Esophagus squamous epithelium (tissue), 5 donors: ENCODE data around the gene DSC1. TPM values are rescaled to one million over a fixed set of nuclear protein-coding genes. Genes with fewer than 3 reads are reported as not detected.
"Not testable (repeated sequence)": the region's sequence is repeated elsewhere in the genome, so short reads cannot be mapped to it uniquely, and the experiment has no call there.

Experiments
- DNase-seq: peaks from one replicate; lab custom pipeline; 2025; lab: John Stamatoyannopoulos, UW
- H3K27ac ChIP-seq, 4 donors: fragments of 200-600 bp; sonication (generic); one replicate each; pipeline ENCODE4 v1.5.1; 2016 to 2019; ENCODE audit warnings: mild to moderate bottlenecking in 1 of 4
- H3K27me3 ChIP-seq, 4 donors: fragments of 200-600 bp; sonication (generic); 1 replicate in 3 of 4; 2 replicates in 1 of 4; pipeline versions ENCODE4 v1.5.1 to v1.6.0; 2017 to 2021; ENCODE audit warnings: antibody characterized with exemption in 1 of 4
- H3K36me3 ChIP-seq, 3 donors: fragments of 200-600 bp; sonication (generic); one replicate each; pipeline ENCODE4 v1.5.1; 2016 to 2019
- H3K4me1 ChIP-seq, 3 donors: fragments of 200-600 bp; sonication (generic); one replicate each; pipeline ENCODE4 v1.5.1; 2017 to 2019
- H3K4me3 ChIP-seq, 4 donors: fragments of 200-600 bp; sonication (generic); 1 replicate in 3 of 4; 2 replicates in 1 of 4; pipeline ENCODE4 v1.5.1; 2016 to 2019; ENCODE audit warnings: mild to moderate bottlenecking in 2 of 4, moderate library complexity in 1 of 4
- H3K9me3 ChIP-seq, 3 donors: fragments of 200-600 bp; sonication (generic); one replicate each; pipeline ENCODE4 v1.5.1; 2016 to 2019
- POLR2A ChIP-seq, 4 donors: fragments of 450-650 bp; IDR thresholded peaks; one replicate each; pipeline ENCODE4 v1.6.1; 2017; ENCODE audit warnings: antibody characterized with exemption in 4 of 4, mild to moderate bottlenecking in 4 of 4, moderate library complexity in 3 of 4
- WGBS, 2 donors: methylation state at CpG; one replicate each; pipeline ENCODE4 v1.1.5; 2018; 5-methylcytosine and 5-hydroxymethylcytosine counted together
- intact Hi-C: fragments of 100-400 bp; cut with DNase I; formaldehyde crosslinking; loops from one replicate; pipeline ENCODE4 v1.15.0; 2022
- total RNA-seq, 4 donors: library from RNA; depleted of rRNA; stranded (reverse); fragments of >200 nt; gene quantifications; one replicate each; pipeline ENCODE4 v1.1.0, GENCODE V29; 2016
- TF ChIP-seq, protein P1 (sequence below), 6 experiments: fragments of 450-650 bp in 4 of 6; fragments of 200-600 bp in 2 of 6; sonication (generic) in 2 of 6; IDR thresholded peaks; one replicate each; pipeline ENCODE4 v1.5.1; 2016 to 2019; ENCODE audit warnings: antibody characterized with exemption in 6 of 6, mild to moderate bottlenecking in 4 of 6, moderate library complexity in 4 of 6
- donor health status: DM: yes; HTN: yes; CAD: no.

DSC1 gene
- total RNA-seq, 4 donors from 2014 or later: 0.29 to 1.1 (median 0.60) TPM

DNA sequence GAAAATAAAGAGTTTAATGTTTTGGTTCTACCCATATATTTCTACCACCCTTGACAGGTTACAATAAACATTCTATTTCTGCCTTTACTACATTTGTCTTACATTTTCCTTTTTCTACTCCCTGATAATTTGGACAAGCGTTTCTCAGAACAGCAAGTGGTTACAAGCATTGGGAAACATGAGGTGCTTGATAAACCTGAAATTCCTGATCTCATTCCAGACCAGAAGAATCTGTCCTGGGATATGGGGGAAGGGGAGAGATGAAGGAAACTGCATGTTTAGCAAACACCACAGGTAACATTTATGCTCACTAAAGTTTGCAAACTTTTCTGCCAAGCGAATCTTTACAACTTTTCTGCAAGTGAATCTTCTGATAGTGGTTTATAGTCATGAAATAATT, 28.3 kb upstream of the DSC1 start:
- 47 to 64% methylated on average over 2 of the region's 2 CpGs for WGBS, 2 donors
- no peak for TF ChIP-seq POLR2A (IDR thresholded peaks at IDR 0.05)
- TF ChIP-seq, protein P1, sequence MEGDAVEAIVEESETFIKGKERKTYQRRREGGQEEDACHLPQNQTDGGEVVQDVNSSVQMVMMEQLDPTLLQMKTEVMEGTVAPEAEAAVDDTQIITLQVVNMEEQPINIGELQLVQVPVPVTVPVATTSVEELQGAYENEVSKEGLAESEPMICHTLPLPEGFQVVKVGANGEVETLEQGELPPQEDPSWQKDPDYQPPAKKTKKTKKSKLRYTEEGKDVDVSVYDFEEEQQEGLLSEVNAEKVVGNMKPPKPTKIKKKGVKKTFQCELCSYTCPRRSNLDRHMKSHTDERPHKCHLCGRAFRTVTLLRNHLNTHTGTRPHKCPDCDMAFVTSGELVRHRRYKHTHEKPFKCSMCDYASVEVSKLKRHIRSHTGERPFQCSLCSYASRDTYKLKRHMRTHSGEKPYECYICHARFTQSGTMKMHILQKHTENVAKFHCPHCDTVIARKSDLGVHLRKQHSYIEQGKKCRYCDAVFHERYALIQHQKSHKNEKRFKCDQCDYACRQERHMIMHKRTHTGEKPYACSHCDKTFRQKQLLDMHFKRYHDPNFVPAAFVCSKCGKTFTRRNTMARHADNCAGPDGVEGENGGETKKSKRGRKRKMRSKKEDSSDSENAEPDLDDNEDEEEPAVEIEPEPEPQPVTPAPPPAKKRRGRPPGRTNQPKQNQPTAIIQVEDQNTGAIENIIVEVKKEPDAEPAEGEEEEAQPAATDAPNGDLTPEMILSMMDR (IDR thresholded peaks at IDR 0.05): no peak
- Histone ChIP-seq H3K4me1 (peaks cover 0 to 39% (median 7%) of the 10 kb centered on the region in 3 donors), H3K27ac (peak overlapping the region in 3 of 4 donors; percentile 39 to 76 (median 57)), H3K4me3 (no peak overlapping the region), H3K27me3 (no peaks in the 10 kb centered on the region), H3K9me3 (no peaks in the 10 kb centered on the region), H3K36me3 (no peaks in the 10 kb centered on the region)
- intact Hi-C loops: no loop called here
- no peak for DNase-seq

DNA sequence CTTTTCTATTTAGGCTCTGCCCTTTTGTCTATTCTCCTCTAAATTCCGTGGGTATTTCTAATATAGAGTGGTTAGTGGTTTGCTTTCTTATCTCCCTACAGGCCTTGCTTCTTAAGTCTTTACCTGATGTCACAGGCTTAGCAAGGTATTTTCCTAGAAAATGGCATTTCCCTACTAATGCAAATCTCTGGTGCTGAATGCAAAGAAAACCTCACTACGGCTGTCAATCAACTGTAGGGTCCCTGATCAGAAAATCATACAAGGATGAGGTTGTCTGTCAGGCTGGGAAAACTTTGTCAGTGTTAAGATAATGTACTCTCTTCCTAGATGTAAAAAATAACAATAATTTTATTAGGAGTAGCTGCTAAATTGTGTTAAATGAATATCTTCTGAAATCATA, 27.1 kb upstream of the DSC1 start:
- H3K9me3 ChIP-seq: no peaks in the 10 kb centered on the region
- H3K4me1 ChIP-seq: peaks cover 0 to 43% (median 7%) of the 10 kb centered on the region in 3 donors
- 66 to 70% methylated on average over 2 of the region's 2 CpGs for WGBS, 2 donors
- TF ChIP-seq, protein P1 (IDR thresholded peaks at IDR 0.05): no peak
- TF ChIP-seq POLR2A (IDR thresholded peaks at IDR 0.05): no peak
- no peak for DNase-seq
- no peak overlapping the region for H3K27ac ChIP-seq
- H3K4me3 ChIP-seq: no peak overlapping the region
- no peaks in the 10 kb centered on the region for H3K36me3 ChIP-seq
- H3K27me3 ChIP-seq: no peaks in the 10 kb centered on the region
- intact Hi-C loops: no loop called here

DNA sequence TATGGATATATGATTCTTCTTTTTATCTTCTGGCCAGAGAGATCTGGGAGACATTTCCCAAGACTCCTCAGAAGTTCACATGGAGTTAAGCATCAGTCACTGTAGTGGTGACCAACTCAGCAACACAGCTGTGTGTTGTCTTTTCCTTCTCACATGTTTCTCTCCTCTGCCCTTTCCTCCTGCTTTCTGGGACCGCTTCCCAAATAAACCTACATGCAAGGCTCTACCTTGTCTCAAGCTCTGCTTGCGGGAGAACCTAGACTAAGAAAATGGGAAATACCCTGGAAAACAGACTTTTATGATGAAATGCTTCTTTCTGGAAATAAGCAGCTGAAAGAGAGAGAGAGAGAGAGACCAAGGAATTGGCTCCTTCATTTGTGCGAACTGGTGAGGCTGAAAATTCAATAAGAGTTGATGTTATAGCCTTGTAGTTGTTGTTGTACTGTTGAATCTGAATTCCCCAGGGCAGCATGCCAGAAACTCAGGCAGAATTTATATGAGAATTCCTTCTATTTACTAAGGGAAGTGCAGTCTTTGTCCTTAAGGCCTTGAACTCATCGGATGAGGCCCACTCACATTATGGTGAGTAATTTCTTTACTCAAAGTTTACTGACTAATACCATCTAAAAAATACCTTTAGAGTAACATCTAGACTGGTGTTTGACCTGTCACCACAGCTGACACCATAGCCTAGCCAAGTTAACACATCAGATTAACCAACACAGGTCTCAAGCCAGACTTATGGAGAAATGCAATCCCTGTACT, 22.7 kb upstream of the DSC1 start:
- H3K27ac ChIP-seq: peak overlapping the region in 1 of 4 donors; percentile 48
- DNase-seq: no peak
- H3K9me3 ChIP-seq: no peaks in the 10 kb centered on the region
- intact Hi-C loops: no loop called here
- no peaks in the 10 kb centered on the region for H3K27me3 ChIP-seq
- 56 to 63% methylated on average over 4 of the region's 4 CpGs for WGBS, 2 donors
- no peaks in the 10 kb centered on the region for H3K36me3 ChIP-seq
- no peak overlapping the region for H3K4me3 ChIP-seq
- H3K4me1 ChIP-seq: peaks cover 0 to 14% (median 0%) of the 10 kb centered on the region in 3 donors
- TF ChIP-seq POLR2A (IDR thresholded peaks at IDR 0.05): no peak
- TF ChIP-seq, protein P1 (IDR thresholded peaks at IDR 0.05): no peak

DNA sequence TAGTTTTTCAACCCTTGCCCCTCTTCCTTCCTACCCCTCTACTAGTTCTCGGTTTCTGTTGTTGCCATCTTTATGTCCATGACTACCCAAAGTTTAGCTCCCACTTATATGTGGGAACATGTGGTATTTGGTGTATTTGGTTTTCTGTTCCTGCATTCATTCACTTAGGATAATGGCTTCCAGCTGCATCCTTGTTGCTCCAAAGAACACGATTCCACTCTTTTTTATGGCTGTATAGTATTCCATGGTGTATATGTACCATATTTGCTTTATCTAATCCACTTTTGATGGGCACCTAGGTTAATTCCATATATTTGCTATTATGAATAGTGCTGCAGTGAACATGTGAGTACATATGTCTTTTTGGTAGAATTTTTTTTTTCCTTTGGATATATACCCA, 20.6 kb upstream of the DSC1 start:
- TF ChIP-seq POLR2A (IDR thresholded peaks at IDR 0.05): no peak
- TF ChIP-seq, protein P1 (IDR thresholded peaks at IDR 0.05): no peak
- Histone ChIP-seq H3K27me3 (no peaks in the 10 kb centered on the region), H3K36me3 (no peaks in the 10 kb centered on the region), H3K27ac (no peak overlapping the region), H3K4me1 (peaks cover 0 to 7% (median 0%) of the 10 kb centered on the region in 3 donors), H3K9me3 (no peaks in the 10 kb centered on the region), H3K4me3 (no peak overlapping the region)
- no peak for DNase-seq
- WGBS, 2 donors: 73 to 94% methylated on average over 2 of the region's 2 CpGs
- intact Hi-C loops: no loop called here

DNA sequence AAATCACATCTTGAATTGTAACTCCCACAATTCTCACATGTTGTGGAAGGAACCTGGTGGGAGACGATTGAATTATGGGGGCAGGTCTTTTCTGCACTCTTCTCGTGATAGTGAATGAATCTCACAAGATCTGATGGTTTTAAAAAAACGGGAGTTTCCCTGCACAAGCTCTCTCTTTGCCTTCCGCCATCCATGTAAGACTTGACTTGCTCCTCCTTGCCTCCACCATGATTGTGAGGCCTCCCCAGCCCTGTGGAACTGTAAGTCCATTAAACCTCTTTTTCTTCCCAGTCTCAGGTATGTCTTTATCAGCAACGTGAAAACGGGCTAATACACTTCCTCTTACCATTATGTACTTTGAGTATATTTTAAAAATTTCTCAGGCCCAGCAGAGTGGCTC, 14.7 kb upstream of the DSC1 start:
- 92 to 95% methylated on average over 6 of the region's 6 CpGs for WGBS, 2 donors
- DNase-seq, H3K9me3 ChIP-seq, intact Hi-C loops, H3K27me3 ChIP-seq, H3K36me3 ChIP-seq, H3K4me3 ChIP-seq, H3K27ac ChIP-seq, H3K4me1 ChIP-seq: not testable (repeated sequence)
